ENCODE data around the gene GPC5.

GPC5 gene

GRCh38 chr13:92307752-92308151 is 909.3 kb downstream of the GPC5 start:
- peak overlapping the region in 1 of 2 donors; percentile 9 for H3K4me3 ChIP-seq (ENCODE audit: low read length in 2 of 2)

GRCh38 chr13:92312823-92313222 is 914.4 kb downstream of the GPC5 start:
- H3K4me3 ChIP-seq (ENCODE audit: low read length in 2 of 2) = no peak overlapping the region
- no peak overlapping the region for H3K9ac ChIP-seq (ENCODE audit: low read depth in 1 of 2, low read length in 2 of 2)
- H3K36me3 ChIP-seq (ENCODE audit: control insufficient read depth in 2 of 2, insufficient read depth in 2 of 2, low read length in 2 of 2) = no peaks in the 10 kb centered on the region
- no peaks in the 10 kb centered on the region for H3K27me3 ChIP-seq (ENCODE audit: control insufficient read depth in 2 of 2, insufficient read depth in 2 of 2, low read length in 2 of 2)
- no peaks in the 10 kb centered on the region for H3K9me3 ChIP-seq (ENCODE audit: control insufficient read depth in 2 of 2, low read length in 2 of 2)
- peaks cover 0 to 2% of the 10 kb centered on the region in 2 donors for H3K4me1 ChIP-seq (ENCODE audit: control insufficient read depth in 2 of 2, insufficient read depth in 2 of 2, low read length in 2 of 2)
- H3K27ac ChIP-seq (ENCODE audit: low read depth in 2 of 2, low read length in 2 of 2) = no peak overlapping the region

More at GRCh38 chr13:92307752-92308151, 909.3 kb downstream of the GPC5 start:
- Histone ChIP-seq H3K27me3 (ENCODE audit: control insufficient read depth in 2 of 2, insufficient read depth in 2 of 2, low read length in 2 of 2) (no peaks in the 10 kb centered on the region), H3K27ac (ENCODE audit: low read depth in 2 of 2, low read length in 2 of 2) (no peak overlapping the region), H3K9me3 (ENCODE audit: control insufficient read depth in 2 of 2, low read length in 2 of 2) (no peaks in the 10 kb centered on the region), H3K9ac (ENCODE audit: low read depth in 1 of 2, low read length in 2 of 2) (no peak overlapping the region), H3K4me1 (ENCODE audit: control insufficient read depth in 2 of 2, insufficient read depth in 2 of 2, low read length in 2 of 2) (peaks cover 0 to 2% of the 10 kb centered on the region in 2 donors), H3K36me3 (ENCODE audit: control insufficient read depth in 2 of 2, insufficient read depth in 2 of 2, low read length in 2 of 2) (no peaks in the 10 kb centered on the region)

- Histone ChIP-seq H3K36me3 (ENCODE audit: control insufficient read depth in 2 of 2, insufficient read depth in 2 of 2, low read length in 2 of 2) (no peaks in the 10 kb centered on the region), H3K27ac (ENCODE audit: low read depth in 2 of 2, low read length in 2 of 2) (no peak overlapping the region), H3K4me1 (ENCODE audit: control insufficient read depth in 2 of 2, insufficient read depth in 2 of 2, low read length in 2 of 2) (peaks cover 0 to 2% of the 10 kb centered on the region in 2 donors), H3K9ac (ENCODE audit: low read depth in 1 of 2, low read length in 2 of 2) (no peak overlapping the region), H3K4me3 (ENCODE audit: low read length in 2 of 2) (no peak overlapping the region), H3K9me3 (ENCODE audit: control insufficient read depth in 2 of 2, low read length in 2 of 2) (no peaks in the 10 kb centered on the region), H3K27me3 (ENCODE audit: control insufficient read depth in 2 of 2, insufficient read depth in 2 of 2, low read length in 2 of 2) (no peaks in the 10 kb centered on the region)
Observed at GRCh38 chr13:92313382-92313781, 915.0 kb downstream of the GPC5 start.

- no peaks in the 10 kb centered on the region for H3K27me3 ChIP-seq (ENCODE audit: control insufficient read depth in 2 of 2, insufficient read depth in 2 of 2, low read length in 2 of 2)
- H3K36me3 ChIP-seq (ENCODE audit: control insufficient read depth in 2 of 2, insufficient read depth in 2 of 2, low read length in 2 of 2) = no peaks in the 10 kb centered on the region
- H3K9ac ChIP-seq (ENCODE audit: low read depth in 1 of 2, low read length in 2 of 2) = no peak overlapping the region
- H3K9me3 ChIP-seq (ENCODE audit: control insufficient read depth in 2 of 2, low read length in 2 of 2) = no peaks in the 10 kb centered on the region
- no peak overlapping the region for H3K4me3 ChIP-seq (ENCODE audit: low read length in 2 of 2)
- no peaks in the 10 kb centered on the region for H3K4me1 ChIP-seq (ENCODE audit: control insufficient read depth in 2 of 2, insufficient read depth in 2 of 2, low read length in 2 of 2)
- no peak overlapping the region for H3K27ac ChIP-seq (ENCODE audit: low read depth in 2 of 2, low read length in 2 of 2)
Observed at GRCh38 chr13:92315265-92315664, 916.8 kb downstream of the GPC5 start.

GRCh38 chr13:92316030-92316429 is 917.6 kb downstream of the GPC5 start:
- no peak overlapping the region for H3K27ac ChIP-seq (ENCODE audit: low read depth in 2 of 2, low read length in 2 of 2)

GRCh38 chr13:92317066-92317465 is 918.6 kb downstream of the GPC5 start:
- no peaks in the 10 kb centered on the region for H3K9me3 ChIP-seq (ENCODE audit: control insufficient read depth in 2 of 2, low read length in 2 of 2)
- H3K27ac ChIP-seq (ENCODE audit: low read depth in 2 of 2, low read length in 2 of 2) = no peak overlapping the region
- H3K36me3 ChIP-seq (ENCODE audit: control insufficient read depth in 2 of 2, insufficient read depth in 2 of 2, low read length in 2 of 2) = no peaks in the 10 kb centered on the region
- no peak overlapping the region for H3K9ac ChIP-seq (ENCODE audit: low read depth in 1 of 2, low read length in 2 of 2)
- H3K27me3 ChIP-seq (ENCODE audit: control insufficient read depth in 2 of 2, insufficient read depth in 2 of 2, low read length in 2 of 2) = no peaks in the 10 kb centered on the region
- H3K4me3 ChIP-seq (ENCODE audit: low read length in 2 of 2) = no peak overlapping the region
- H3K4me1 ChIP-seq (ENCODE audit: control insufficient read depth in 2 of 2, insufficient read depth in 2 of 2, low read length in 2 of 2) = no peaks in the 10 kb centered on the region

More at GRCh38 chr13:92316030-92316429, 917.6 kb downstream of the GPC5 start:
- Histone ChIP-seq H3K36me3 (ENCODE audit: control insufficient read depth in 2 of 2, insufficient read depth in 2 of 2, low read length in 2 of 2) (no peaks in the 10 kb centered on the region), H3K27me3 (ENCODE audit: control insufficient read depth in 2 of 2, insufficient read depth in 2 of 2, low read length in 2 of 2) (no peaks in the 10 kb centered on the region), H3K9me3 (ENCODE audit: control insufficient read depth in 2 of 2, low read length in 2 of 2) (no peaks in the 10 kb centered on the region), H3K9ac (ENCODE audit: low read depth in 1 of 2, low read length in 2 of 2) (no peak overlapping the region), H3K4me1 (ENCODE audit: control insufficient read depth in 2 of 2, insufficient read depth in 2 of 2, low read length in 2 of 2) (no peaks in the 10 kb centered on the region), H3K4me3 (ENCODE audit: low read length in 2 of 2) (no peak overlapping the region)

- Histone ChIP-seq H3K4me3 (ENCODE audit: low read length in 2 of 2) (no peak overlapping the region), H3K9me3 (ENCODE audit: control insufficient read depth in 2 of 2, low read length in 2 of 2) (no peaks in the 10 kb centered on the region), H3K27me3 (ENCODE audit: control insufficient read depth in 2 of 2, insufficient read depth in 2 of 2, low read length in 2 of 2) (no peaks in the 10 kb centered on the region), H3K36me3 (ENCODE audit: control insufficient read depth in 2 of 2, insufficient read depth in 2 of 2, low read length in 2 of 2) (no peaks in the 10 kb centered on the region), H3K27ac (ENCODE audit: low read depth in 2 of 2, low read length in 2 of 2) (no peak overlapping the region), H3K9ac (ENCODE audit: low read depth in 1 of 2, low read length in 2 of 2) (no peak overlapping the region), H3K4me1 (ENCODE audit: control insufficient read depth in 2 of 2, insufficient read depth in 2 of 2, low read length in 2 of 2) (no peaks in the 10 kb centered on the region)
Observed at GRCh38 chr13:92320323-92320722, 921.9 kb downstream of the GPC5 start.

- Histone ChIP-seq H3K4me1 (ENCODE audit: control insufficient read depth in 2 of 2, insufficient read depth in 2 of 2, low read length in 2 of 2) (no peaks in the 10 kb centered on the region), H3K36me3 (ENCODE audit: control insufficient read depth in 2 of 2, insufficient read depth in 2 of 2, low read length in 2 of 2) (no peaks in the 10 kb centered on the region), H3K4me3 (ENCODE audit: low read length in 2 of 2) (no peak overlapping the region), H3K27ac (ENCODE audit: low read depth in 2 of 2, low read length in 2 of 2) (no peak overlapping the region), H3K9ac (ENCODE audit: low read depth in 1 of 2, low read length in 2 of 2) (no peak overlapping the region), H3K27me3 (ENCODE audit: control insufficient read depth in 2 of 2, insufficient read depth in 2 of 2, low read length in 2 of 2) (no peaks in the 10 kb centered on the region), H3K9me3 (ENCODE audit: control insufficient read depth in 2 of 2, low read length in 2 of 2) (no peaks in the 10 kb centered on the region)
Observed at GRCh38 chr13:92321174-92321573, 922.8 kb downstream of the GPC5 start.

GRCh38 chr13:92345627-92346026 is 947.2 kb downstream of the GPC5 start:
- no peak overlapping the region for H3K4me3 ChIP-seq (ENCODE audit: low read length in 2 of 2)
- no peak overlapping the region for H3K27ac ChIP-seq (ENCODE audit: low read depth in 2 of 2, low read length in 2 of 2)
- no peak overlapping the region for H3K9ac ChIP-seq (ENCODE audit: low read depth in 1 of 2, low read length in 2 of 2)
- H3K36me3 ChIP-seq (ENCODE audit: control insufficient read depth in 2 of 2, insufficient read depth in 2 of 2, low read length in 2 of 2) = no peaks in the 10 kb centered on the region
- no peaks in the 10 kb centered on the region for H3K9me3 ChIP-seq (ENCODE audit: control insufficient read depth in 2 of 2, low read length in 2 of 2)
- H3K27me3 ChIP-seq (ENCODE audit: control insufficient read depth in 2 of 2, insufficient read depth in 2 of 2, low read length in 2 of 2) = no peaks in the 10 kb centered on the region
- no peaks in the 10 kb centered on the region for H3K4me1 ChIP-seq (ENCODE audit: control insufficient read depth in 2 of 2, insufficient read depth in 2 of 2, low read length in 2 of 2)

- Histone ChIP-seq H3K4me1 (ENCODE audit: control insufficient read depth in 2 of 2, insufficient read depth in 2 of 2, low read length in 2 of 2) (no peaks in the 10 kb centered on the region), H3K27ac (ENCODE audit: low read depth in 2 of 2, low read length in 2 of 2) (no peak overlapping the region), H3K27me3 (ENCODE audit: control insufficient read depth in 2 of 2, insufficient read depth in 2 of 2, low read length in 2 of 2) (no peaks in the 10 kb centered on the region), H3K9me3 (ENCODE audit: control insufficient read depth in 2 of 2, low read length in 2 of 2) (no peaks in the 10 kb centered on the region), H3K36me3 (ENCODE audit: control insufficient read depth in 2 of 2, insufficient read depth in 2 of 2, low read length in 2 of 2) (no peaks in the 10 kb centered on the region), H3K9ac (ENCODE audit: low read depth in 1 of 2, low read length in 2 of 2) (no peak overlapping the region), H3K4me3 (ENCODE audit: low read length in 2 of 2) (no peak overlapping the region)
Observed at GRCh38 chr13:92346046-92346445, 947.6 kb downstream of the GPC5 start.

- Histone ChIP-seq H3K4me3 (ENCODE audit: low read length in 2 of 2) (no peak overlapping the region), H3K9ac (ENCODE audit: low read depth in 1 of 2, low read length in 2 of 2) (no peak overlapping the region), H3K36me3 (ENCODE audit: control insufficient read depth in 2 of 2, insufficient read depth in 2 of 2, low read length in 2 of 2) (no peaks in the 10 kb centered on the region), H3K4me1 (ENCODE audit: control insufficient read depth in 2 of 2, insufficient read depth in 2 of 2, low read length in 2 of 2) (no peaks in the 10 kb centered on the region), H3K9me3 (ENCODE audit: control insufficient read depth in 2 of 2, low read length in 2 of 2) (no peaks in the 10 kb centered on the region), H3K27ac (ENCODE audit: low read depth in 2 of 2, low read length in 2 of 2) (no peak overlapping the region), H3K27me3 (ENCODE audit: control insufficient read depth in 2 of 2, insufficient read depth in 2 of 2, low read length in 2 of 2) (no peaks in the 10 kb centered on the region)
Observed at GRCh38 chr13:92354583-92354982, 956.2 kb downstream of the GPC5 start.
